ENCODE data around the gene TFEB.

Gene TFEB

DNA sequence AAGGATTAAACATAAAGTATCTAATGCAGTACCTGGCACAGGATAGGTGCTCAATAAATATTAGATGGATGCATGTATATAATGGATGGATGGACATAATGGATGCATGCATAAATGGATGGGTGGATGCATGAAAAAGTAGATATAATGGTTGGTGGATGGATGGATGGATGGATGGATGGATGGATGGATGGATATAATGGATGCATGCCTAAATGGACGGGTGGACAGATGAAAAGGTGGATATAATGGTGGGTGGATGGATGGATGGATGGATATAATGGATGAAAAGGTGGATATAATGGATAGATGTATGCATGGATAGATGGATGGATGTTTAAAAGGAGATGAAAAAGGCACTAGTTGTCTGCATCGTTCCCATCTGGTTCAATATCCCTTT lies 26.0 kb downstream of the TFEB start:
- H3K18ac ChIP-seq (ENCODE audit: low read length) = no peak overlapping the region
- no peak overlapping the region for H3K4me2 ChIP-seq (ENCODE audit: low read length)
- H3K4ac ChIP-seq (ENCODE audit: low read depth, low read length) = no peak overlapping the region
- peaks cover 4 to 14% of the 10 kb centered on the region in 2 experiments for H3K4me1 ChIP-seq (ENCODE audit: control insufficient read depth in 1 of 2, insufficient read depth in 2 of 2, low read length in 2 of 2)
- no peaks in the 10 kb centered on the region for H3K27me3 ChIP-seq (ENCODE audit: insufficient read depth, low read length)
- H2BK5ac ChIP-seq (ENCODE audit: low read depth, low read length, poor library complexity) = no peak overlapping the region
- H2BK120ac ChIP-seq (ENCODE audit: insufficient read depth, low read length, poor library complexity) = no peak overlapping the region
- H3K79me2 ChIP-seq (ENCODE audit: control insufficient read depth, insufficient read depth, low read length, poor library complexity) = no peaks in the 10 kb centered on the region
- no peak overlapping the region for H3K27ac ChIP-seq (ENCODE audit: low read depth, low read length)
- no peaks in the 10 kb centered on the region for H3K79me1 ChIP-seq (ENCODE audit: low read length)
- no peak overlapping the region for H3K4me3 ChIP-seq (ENCODE audit: low read depth, low read length)
- no CpG with 5 or more reads among the region's 2 CpGs for WGBS (ENCODE audit: extremely low coverage, insufficient coverage, insufficient read length)
- no peak overlapping the region for H4K12ac ChIP-seq (ENCODE audit: low read depth, low read length)
- H2AFZ ChIP-seq (ENCODE audit: insufficient read depth, low read length, poor library complexity) = no peak overlapping the region
- no peak for DNase-seq
- no peak overlapping the region for H3K14ac ChIP-seq (ENCODE audit: low read length)
- H4K91ac ChIP-seq (ENCODE audit: low read depth, low read length) = no peak overlapping the region
- no peak overlapping the region for H2AK5ac ChIP-seq (ENCODE audit: low read length)
- no peak overlapping the region for H2BK12ac ChIP-seq (ENCODE audit: low read length)
- peaks cover 4% of the 10 kb centered on the region for H3K9me3 ChIP-seq (ENCODE audit: insufficient read depth, low read depth, low read length)
- H3K9ac ChIP-seq (ENCODE audit: low read length) = no peak overlapping the region
- H3K23ac ChIP-seq (ENCODE audit: low read length) = no peak overlapping the region
- H3K36me3 ChIP-seq (ENCODE audit: control insufficient read depth in 1 of 2, insufficient read depth in 2 of 2, low read length in 2 of 2) = no peaks in the 10 kb centered on the region
- no peak overlapping the region for H4K8ac ChIP-seq (ENCODE audit: low read depth, low read length)

- no peak overlapping the region for H3K27ac ChIP-seq (ENCODE audit: low read depth, low read length)
- H2BK120ac ChIP-seq (ENCODE audit: insufficient read depth, low read length, poor library complexity) = no peak overlapping the region
- H4K12ac ChIP-seq (ENCODE audit: low read depth, low read length) = no peak overlapping the region
- no peak overlapping the region for H3K4me3 ChIP-seq (ENCODE audit: low read depth, low read length)
- H2AFZ ChIP-seq (ENCODE audit: insufficient read depth, low read length, poor library complexity) = no peak overlapping the region
- H3K4ac ChIP-seq (ENCODE audit: low read depth, low read length) = no peak overlapping the region
- no peaks in the 10 kb centered on the region for H3K36me3 ChIP-seq (ENCODE audit: control insufficient read depth in 1 of 2, insufficient read depth in 2 of 2, low read length in 2 of 2)
- H3K4me1 ChIP-seq (ENCODE audit: control insufficient read depth in 1 of 2, insufficient read depth in 2 of 2, low read length in 2 of 2) = peaks cover 4 to 13% of the 10 kb centered on the region in 2 experiments
- H3K27me3 ChIP-seq (ENCODE audit: insufficient read depth, low read length) = no peaks in the 10 kb centered on the region
- no peak overlapping the region for H2BK5ac ChIP-seq (ENCODE audit: low read depth, low read length, poor library complexity)
- H3K9me3 ChIP-seq (ENCODE audit: insufficient read depth, low read depth, low read length) = peaks cover 2% of the 10 kb centered on the region
- WGBS (ENCODE audit: extremely low coverage, insufficient coverage, insufficient read length) = no CpG with 5 or more reads among the region's 3 CpGs
- H3K23ac ChIP-seq (ENCODE audit: low read length) = no peak overlapping the region
- no peak overlapping the region for H3K14ac ChIP-seq (ENCODE audit: low read length)
- H2BK12ac ChIP-seq (ENCODE audit: low read length) = no peak overlapping the region
- no peak overlapping the region for H3K4me2 ChIP-seq (ENCODE audit: low read length)
- H4K91ac ChIP-seq (ENCODE audit: low read depth, low read length) = no peak overlapping the region
- H3K79me1 ChIP-seq (ENCODE audit: low read length) = no peaks in the 10 kb centered on the region
- no peak overlapping the region for H3K9ac ChIP-seq (ENCODE audit: low read length)
- no peak overlapping the region for H4K8ac ChIP-seq (ENCODE audit: low read depth, low read length)
- peak; percentile 77 to 78 for DNase-seq
- H3K79me2 ChIP-seq (ENCODE audit: control insufficient read depth, insufficient read depth, low read length, poor library complexity) = no peaks in the 10 kb centered on the region
- H3K18ac ChIP-seq (ENCODE audit: low read length) = no peak overlapping the region
- H2AK5ac ChIP-seq (ENCODE audit: low read length) = no peak overlapping the region
These were observed 26.6 kb downstream of the TFEB start for GRCh38 chr6:41708856-41709255.

DNA sequence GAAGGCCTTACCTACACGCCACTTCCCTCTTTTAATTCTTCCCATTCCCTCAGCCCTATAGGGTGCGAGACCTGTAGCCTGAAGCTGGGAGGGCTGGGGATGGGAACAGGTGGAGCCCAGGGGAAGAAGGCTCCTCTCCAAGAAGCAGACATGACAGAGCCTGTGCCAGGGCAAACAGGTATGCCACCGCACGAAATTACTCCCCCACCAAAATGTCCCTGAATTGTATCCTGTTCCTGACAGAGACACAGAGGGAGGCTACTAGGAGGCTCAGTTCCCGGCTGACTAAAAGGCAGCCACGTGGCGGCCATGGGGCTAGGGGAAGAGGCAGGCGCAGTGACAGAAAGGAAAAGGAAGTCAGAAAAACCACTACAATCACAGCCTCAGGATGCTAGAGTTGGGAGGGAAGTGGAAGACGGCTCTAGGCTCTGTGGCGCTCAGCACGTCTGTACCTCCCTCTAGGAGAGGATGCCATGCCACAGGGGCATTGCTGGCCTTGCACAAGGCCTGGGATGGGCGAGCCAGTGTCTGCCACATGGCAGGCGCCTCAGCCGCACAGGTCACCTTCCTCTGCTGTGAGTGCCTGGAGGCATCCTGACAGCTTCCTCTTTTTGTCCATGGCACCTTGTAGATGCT lies 27.7 kb downstream of the TFEB start:
- Histone ChIP-seq H3K4me1 (ENCODE audit: control insufficient read depth in 1 of 2, insufficient read depth in 2 of 2, low read length in 2 of 2) (peaks cover 0 to 3% of the 10 kb centered on the region in 2 experiments), H3K23ac (ENCODE audit: low read length) (no peak overlapping the region), H3K9me3 (ENCODE audit: insufficient read depth, low read depth, low read length) (no peaks in the 10 kb centered on the region), H3K27me3 (ENCODE audit: insufficient read depth, low read length) (no peaks in the 10 kb centered on the region), H2BK5ac (ENCODE audit: low read depth, low read length, poor library complexity) (no peak overlapping the region), H3K79me2 (ENCODE audit: control insufficient read depth, insufficient read depth, low read length, poor library complexity) (no peaks in the 10 kb centered on the region), H2AK5ac (ENCODE audit: low read length) (no peak overlapping the region), H3K4me3 (ENCODE audit: low read depth, low read length) (no peak overlapping the region), H3K14ac (ENCODE audit: low read length) (no peak overlapping the region), H2BK12ac (ENCODE audit: low read length) (no peak overlapping the region), H3K4me2 (ENCODE audit: low read length) (no peak overlapping the region), H2AFZ (ENCODE audit: insufficient read depth, low read length, poor library complexity) (no peak overlapping the region), H4K12ac (ENCODE audit: low read depth, low read length) (no peak overlapping the region), H4K91ac (ENCODE audit: low read depth, low read length) (no peak overlapping the region), H2BK120ac (ENCODE audit: insufficient read depth, low read length, poor library complexity) (no peak overlapping the region), H3K18ac (ENCODE audit: low read length) (no peak overlapping the region), H3K9ac (ENCODE audit: low read length) (no peak overlapping the region), H3K27ac (ENCODE audit: low read depth, low read length) (no peak overlapping the region), H3K79me1 (ENCODE audit: low read length) (no peaks in the 10 kb centered on the region), H3K4ac (ENCODE audit: low read depth, low read length) (no peak overlapping the region), H3K36me3 (ENCODE audit: control insufficient read depth in 1 of 2, insufficient read depth in 2 of 2, low read length in 2 of 2) (no peaks in the 10 kb centered on the region), H4K8ac (ENCODE audit: low read depth, low read length) (no peak overlapping the region)
- DNase-seq = peak in 1 of 2 donors; percentile 8
- no CpG with 5 or more reads among the region's 14 CpGs for WGBS (ENCODE audit: extremely low coverage, insufficient coverage, insufficient read length)

GRCh38 chr6:41706876-41707564 lies 28.4 kb downstream of the TFEB start:
- Histone ChIP-seq H2BK12ac (ENCODE audit: low read length) (no peak overlapping the region), H3K23ac (ENCODE audit: low read length) (no peak overlapping the region), H2AK5ac (ENCODE audit: low read length) (no peak overlapping the region), H3K14ac (ENCODE audit: low read length) (no peak overlapping the region), H3K79me1 (ENCODE audit: low read length) (no peaks in the 10 kb centered on the region), H3K79me2 (ENCODE audit: control insufficient read depth, insufficient read depth, low read length, poor library complexity) (no peaks in the 10 kb centered on the region), H3K36me3 (ENCODE audit: control insufficient read depth in 1 of 2, insufficient read depth in 2 of 2, low read length in 2 of 2) (no peaks in the 10 kb centered on the region), H3K27ac (ENCODE audit: low read depth, low read length) (no peak overlapping the region), H2AFZ (ENCODE audit: insufficient read depth, low read length, poor library complexity) (peak overlapping the region; percentile 42), H2BK120ac (ENCODE audit: insufficient read depth, low read length, poor library complexity) (no peak overlapping the region), H3K18ac (ENCODE audit: low read length) (no peak overlapping the region), H4K8ac (ENCODE audit: low read depth, low read length) (no peak overlapping the region), H4K12ac (ENCODE audit: low read depth, low read length) (no peak overlapping the region), H3K4me3 (ENCODE audit: low read depth, low read length) (no peak overlapping the region), H3K4me2 (ENCODE audit: low read length) (no peak overlapping the region), H3K9me3 (ENCODE audit: insufficient read depth, low read depth, low read length) (no peaks in the 10 kb centered on the region), H3K4ac (ENCODE audit: low read depth, low read length) (no peak overlapping the region), H3K9ac (ENCODE audit: low read length) (no peak overlapping the region), H2BK5ac (ENCODE audit: low read depth, low read length, poor library complexity) (no peak overlapping the region), H4K91ac (ENCODE audit: low read depth, low read length) (no peak overlapping the region), H3K27me3 (ENCODE audit: insufficient read depth, low read length) (no peaks in the 10 kb centered on the region), H3K4me1 (ENCODE audit: control insufficient read depth in 1 of 2, insufficient read depth in 2 of 2, low read length in 2 of 2) (peaks cover 0 to 3% of the 10 kb centered on the region in 2 experiments)
- WGBS (ENCODE audit: extremely low coverage, insufficient coverage, insufficient read length) = no CpG with 5 or more reads among the region's 9 CpGs
- DNase-seq = no peak
